ENCODE measurements around the gene COX6A2. TPM values are rescaled to one million over a fixed set of nuclear protein-coding genes. Genes with fewer than 3 reads are reported as not detected.
A peak's percentile ranks its signal among the peaks of the same experiment; 100 is the strongest.

Gene COX6A2
- total RNA-seq, 1 donor from 2014 or later = not detected

DNA sequence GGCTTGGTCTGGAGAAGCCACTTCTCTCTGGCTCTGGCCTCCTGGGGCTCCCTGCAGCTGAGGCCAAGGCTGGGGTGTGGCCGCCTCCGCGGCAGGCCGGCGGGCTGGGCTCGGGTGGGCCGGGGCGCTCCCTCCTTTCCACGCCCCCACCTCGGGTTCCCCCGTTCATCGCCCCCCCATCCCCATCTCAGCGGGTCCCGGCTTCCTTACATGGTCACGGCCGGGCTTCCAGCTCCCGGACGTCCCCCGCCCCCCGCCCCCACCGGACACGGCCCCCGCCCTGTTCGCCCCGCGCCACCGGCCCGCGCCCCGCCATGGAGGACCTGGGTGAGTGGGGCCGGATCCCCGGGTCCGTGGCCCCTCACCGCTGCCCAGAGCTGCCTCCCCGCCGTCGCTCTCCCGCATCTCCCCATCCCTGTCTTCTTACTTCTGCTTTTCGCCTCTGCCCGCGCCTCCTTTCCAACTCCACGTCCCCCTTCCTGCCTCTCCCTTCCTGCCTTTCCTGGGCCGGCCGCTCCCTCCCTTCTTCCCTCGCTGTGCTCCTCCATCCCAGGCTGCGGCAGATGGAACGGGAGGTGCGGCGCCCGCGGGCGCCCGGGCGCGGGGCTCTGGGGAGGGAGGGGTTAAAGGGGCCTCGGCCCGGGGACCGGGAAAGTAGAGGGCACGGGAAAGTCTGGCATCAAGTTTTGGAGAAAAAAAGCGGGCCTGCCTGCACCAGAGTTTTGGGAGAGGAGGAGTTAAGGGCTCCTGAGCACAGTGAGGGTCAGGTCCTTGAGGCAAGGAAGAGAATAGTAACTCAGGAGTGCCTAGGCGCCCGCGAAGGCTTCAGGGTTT is 43.9 kb upstream of the COX6A2 start, which contains the start of gene TGFB1I1:
Gene TGFB1I1, plus strand, starts transcription at position 278 of the 834 bp plus-strand sequence. Its CDS starts 37 bp downstream, at position 315.
- FAIRE-seq (no peak), DNase-seq (ENCODE audit: low read depth) (peak; percentile 71)
- Histone ChIP-seq H3K4me3 (ENCODE audit: insufficient read depth, low read depth, low read length) (peak within 1 kb of the TSS; percentile 95), H4K20me1 (ENCODE audit: insufficient read depth, low read length) (peaks cover 44% of the 10 kb centered on the region), H3K27me3 (ENCODE audit: insufficient read depth, low read length) (no peaks in the 10 kb centered on the region), H2AFZ (ENCODE audit: low read depth, low read length) (peak within 1 kb of the TSS; percentile 65), H3K9ac (ENCODE audit: low read length) (peak within 1 kb of the TSS; percentile 95), H3K27ac (ENCODE audit: low read depth, low read length) (peak within 1 kb of the TSS; percentile 80), H3K36me3 (ENCODE audit: insufficient read depth, low read length) (peaks cover 14% of the 10 kb centered on the region), H3K4me2 (ENCODE audit: low read length) (peak within 1 kb of the TSS; percentile 92), H3K9me3 (ENCODE audit: insufficient read depth, low read depth, low read length) (peaks cover 4% of the 10 kb centered on the region), H3K79me2 (ENCODE audit: insufficient read depth, low read length) (peaks cover 55% of the 10 kb centered on the region), H3K4me1 (ENCODE audit: insufficient read depth, low read length) (peaks cover 42% of the 10 kb centered on the region)
- Mint-ChIP-seq H3K27ac (ENCODE audit: unreplicated experiment) (peak within 1 kb of the TSS; percentile 94), H3K9me3 (ENCODE audit: unreplicated experiment) (no peaks in the 10 kb centered on the region), H3K4me1 (ENCODE audit: low read depth, unreplicated experiment) (peaks cover 20% of the 10 kb centered on the region), H3K36me3 (ENCODE audit: low read depth, unreplicated experiment) (peaks cover 27% of the 10 kb centered on the region), H3K4me3 (ENCODE audit: unreplicated experiment) (peak within 1 kb of the TSS; percentile 93), H3K27me3 (ENCODE audit: low read depth, unreplicated experiment) (no peaks in the 10 kb centered on the region)
- TF ChIP-seq, protein P1, sequence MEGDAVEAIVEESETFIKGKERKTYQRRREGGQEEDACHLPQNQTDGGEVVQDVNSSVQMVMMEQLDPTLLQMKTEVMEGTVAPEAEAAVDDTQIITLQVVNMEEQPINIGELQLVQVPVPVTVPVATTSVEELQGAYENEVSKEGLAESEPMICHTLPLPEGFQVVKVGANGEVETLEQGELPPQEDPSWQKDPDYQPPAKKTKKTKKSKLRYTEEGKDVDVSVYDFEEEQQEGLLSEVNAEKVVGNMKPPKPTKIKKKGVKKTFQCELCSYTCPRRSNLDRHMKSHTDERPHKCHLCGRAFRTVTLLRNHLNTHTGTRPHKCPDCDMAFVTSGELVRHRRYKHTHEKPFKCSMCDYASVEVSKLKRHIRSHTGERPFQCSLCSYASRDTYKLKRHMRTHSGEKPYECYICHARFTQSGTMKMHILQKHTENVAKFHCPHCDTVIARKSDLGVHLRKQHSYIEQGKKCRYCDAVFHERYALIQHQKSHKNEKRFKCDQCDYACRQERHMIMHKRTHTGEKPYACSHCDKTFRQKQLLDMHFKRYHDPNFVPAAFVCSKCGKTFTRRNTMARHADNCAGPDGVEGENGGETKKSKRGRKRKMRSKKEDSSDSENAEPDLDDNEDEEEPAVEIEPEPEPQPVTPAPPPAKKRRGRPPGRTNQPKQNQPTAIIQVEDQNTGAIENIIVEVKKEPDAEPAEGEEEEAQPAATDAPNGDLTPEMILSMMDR (IDR thresholded peaks at IDR 0.05; ENCODE audit: insufficient read depth, low read depth, low read length) = no peak
- no peak for TF ChIP-seq EZH2 (IDR thresholded peaks at IDR 0.05; ENCODE audit: insufficient read depth, low read length)

GRCh38 chr16:31471241-31471874 is 43.2 kb upstream of the COX6A2 start:
- Histone ChIP-seq H2AFZ (ENCODE audit: low read depth, low read length) (peak overlapping the region; percentile 47), H3K79me2 (ENCODE audit: insufficient read depth, low read length) (peaks cover 52% of the 10 kb centered on the region), H3K27ac (ENCODE audit: low read depth, low read length) (peak overlapping the region; percentile 63), H3K4me1 (ENCODE audit: insufficient read depth, low read length) (peaks cover 40% of the 10 kb centered on the region), H3K36me3 (ENCODE audit: insufficient read depth, low read length) (peaks cover 16% of the 10 kb centered on the region), H3K9ac (ENCODE audit: low read length) (peak overlapping the region; percentile 95), H3K4me2 (ENCODE audit: low read length) (peak overlapping the region; percentile 92), H3K9me3 (ENCODE audit: insufficient read depth, low read depth, low read length) (peaks cover 4% of the 10 kb centered on the region), H4K20me1 (ENCODE audit: insufficient read depth, low read length) (peaks cover 38% of the 10 kb centered on the region), H3K27me3 (ENCODE audit: insufficient read depth, low read length) (no peaks in the 10 kb centered on the region), H3K4me3 (ENCODE audit: insufficient read depth, low read depth, low read length) (peak overlapping the region; percentile 65)
- Mint-ChIP-seq H3K27ac (ENCODE audit: unreplicated experiment) (peak overlapping the region; percentile 82), H3K9me3 (ENCODE audit: unreplicated experiment) (no peaks in the 10 kb centered on the region), H3K4me3 (ENCODE audit: unreplicated experiment) (peak overlapping the region; percentile 80), H3K4me1 (ENCODE audit: low read depth, unreplicated experiment) (peaks cover 17% of the 10 kb centered on the region), H3K36me3 (ENCODE audit: low read depth, unreplicated experiment) (peaks cover 28% of the 10 kb centered on the region), H3K27me3 (ENCODE audit: low read depth, unreplicated experiment) (no peaks in the 10 kb centered on the region)
- peak; percentile 17 for FAIRE-seq
- TF ChIP-seq, protein P1 (IDR thresholded peaks at IDR 0.05; ENCODE audit: insufficient read depth, low read depth, low read length) = no peak
- TF ChIP-seq EZH2 (IDR thresholded peaks at IDR 0.05; ENCODE audit: insufficient read depth, low read length) = no peak
- DNase-seq (ENCODE audit: low read depth) = no peak
